HTERT RPE-1 (cell line): Measurements from ENCODE around the gene TPPP2.

ENCODE experiments used
- in situ Hi-C: fragments of 300-500 bp; cut with MboI; formaldehyde crosslinking; loops from 4 replicates; pipeline ENCODE4 v1.14.3; 2020; ENCODE audit warnings: low sequenced_read_pairs

The TPPP2 gene

GRCh38 chr14:21074398-21075272 is 44.6 kb downstream of the TPPP2 start:
- in situ Hi-C loops = no loop called here

GRCh38 chr14:21075719-21076437 is 45.9 kb downstream of the TPPP2 start:
- in situ Hi-C loops = no loop called here

GRCh38 chr14:21077672-21078071 is 47.7 kb downstream of the TPPP2 start:
- in situ Hi-C loops = no loop called here

GRCh38 chr14:21078287-21078686 is 48.3 kb downstream of the TPPP2 start:
- in situ Hi-C loops = no loop called here

GRCh38 chr14:21078726-21079125 is 48.7 kb downstream of the TPPP2 start:
- in situ Hi-C loops = no loop called here

GRCh38 chr14:21081521-21082142 is 51.6 kb downstream of the TPPP2 start:
- in situ Hi-C loops = no loop called here
